Measurements from ENCODE around the gene ARL8B. TPM values are rescaled to one million over a fixed set of nuclear protein-coding genes. Genes with fewer than 3 reads are reported as not detected.

Gene ARL8B
- total and polyA plus RNA-seq, 4 donors = 20.2 to 36.2 (median 24.2) TPM

- 88% methylated on average over 2 of the region's 2 CpGs for WGBS
- TF ChIP-seq JUND (IDR thresholded peaks at IDR 0.05) (no peak), RAD21 (IDR thresholded peaks at IDR 0.05) (no peak), HNF4A (conservative IDR thresholded peaks at IDR 0.05) (no peak), YY1 (IDR thresholded peaks at IDR 0.05) (no peak), GABPA (IDR thresholded peaks at IDR 0.05 in 1 of 2, conservative IDR thresholded peaks at IDR 0.05 in 1 of 2) (no peak)
- TF ChIP-seq, protein P1, sequence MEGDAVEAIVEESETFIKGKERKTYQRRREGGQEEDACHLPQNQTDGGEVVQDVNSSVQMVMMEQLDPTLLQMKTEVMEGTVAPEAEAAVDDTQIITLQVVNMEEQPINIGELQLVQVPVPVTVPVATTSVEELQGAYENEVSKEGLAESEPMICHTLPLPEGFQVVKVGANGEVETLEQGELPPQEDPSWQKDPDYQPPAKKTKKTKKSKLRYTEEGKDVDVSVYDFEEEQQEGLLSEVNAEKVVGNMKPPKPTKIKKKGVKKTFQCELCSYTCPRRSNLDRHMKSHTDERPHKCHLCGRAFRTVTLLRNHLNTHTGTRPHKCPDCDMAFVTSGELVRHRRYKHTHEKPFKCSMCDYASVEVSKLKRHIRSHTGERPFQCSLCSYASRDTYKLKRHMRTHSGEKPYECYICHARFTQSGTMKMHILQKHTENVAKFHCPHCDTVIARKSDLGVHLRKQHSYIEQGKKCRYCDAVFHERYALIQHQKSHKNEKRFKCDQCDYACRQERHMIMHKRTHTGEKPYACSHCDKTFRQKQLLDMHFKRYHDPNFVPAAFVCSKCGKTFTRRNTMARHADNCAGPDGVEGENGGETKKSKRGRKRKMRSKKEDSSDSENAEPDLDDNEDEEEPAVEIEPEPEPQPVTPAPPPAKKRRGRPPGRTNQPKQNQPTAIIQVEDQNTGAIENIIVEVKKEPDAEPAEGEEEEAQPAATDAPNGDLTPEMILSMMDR (IDR thresholded peaks at IDR 0.05; ENCODE audit: low read depth, low read length, missing input control) = no peak
- TF ChIP-seq, protein P2, sequence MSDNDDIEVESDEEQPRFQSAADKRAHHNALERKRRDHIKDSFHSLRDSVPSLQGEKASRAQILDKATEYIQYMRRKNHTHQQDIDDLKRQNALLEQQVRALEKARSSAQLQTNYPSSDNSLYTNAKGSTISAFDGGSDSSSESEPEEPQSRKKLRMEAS (IDR thresholded peaks at IDR 0.05) = no peak
Measured at GRCh38 chr3:5202222-5202621, 80.1 kb downstream of the ARL8B start.

GRCh38 chr3:5205165-5205941 is 83.3 kb downstream of the ARL8B start:
- WGBS = 92% methylated on average over 7 of the region's 7 CpGs
- Histone ChIP-seq H3K27me3 (ENCODE audit: control insufficient read depth in 4 of 4, insufficient read depth in 4 of 4, low read length in 3 of 4) (no peaks in the 10 kb centered on the region), H3K4me1 (ENCODE audit: control insufficient read depth in 4 of 4, insufficient read depth in 4 of 4, low read length in 3 of 4) (no peaks in the 10 kb centered on the region), H3K4me3 (ENCODE audit: low read depth in 1 of 3, low read length in 3 of 3) (no peak overlapping the region), H3K9me3 (ENCODE audit: control insufficient read depth in 4 of 4, low read length in 3 of 4) (no peaks in the 10 kb centered on the region), H3K9ac (ENCODE audit: low read depth in 1 of 2, low read length in 2 of 2) (no peak overlapping the region), H3K27ac (ENCODE audit: low read depth in 1 of 2, low read length in 2 of 2) (no peak overlapping the region), H3K36me3 (ENCODE audit: control insufficient read depth in 4 of 4, insufficient read depth in 3 of 4, low read depth in 1 of 4, low read length in 3 of 4) (peaks cover 29 to 90% (median 85%) of the 10 kb centered on the region in 4 donors)
- no peak for TF ChIP-seq RAD21 (IDR thresholded peaks at IDR 0.05)
- TF ChIP-seq REST (IDR thresholded peaks at IDR 0.05) = no peak
- DNase-seq (ENCODE audit: low spot score) = no peak

More at GRCh38 chr3:5202222-5202621, 80.1 kb downstream of the ARL8B start:
- Histone ChIP-seq H3K9ac (ENCODE audit: low read depth in 1 of 2, low read length in 2 of 2) (no peak overlapping the region), H3K27ac (ENCODE audit: low read depth in 1 of 2, low read length in 2 of 2) (no peak overlapping the region), H3K36me3 (ENCODE audit: control insufficient read depth in 4 of 4, insufficient read depth in 3 of 4, low read depth in 1 of 4, low read length in 3 of 4) (peaks cover 17 to 70% (median 65%) of the 10 kb centered on the region in 4 donors), H3K4me3 (ENCODE audit: low read depth in 1 of 3, low read length in 3 of 3) (no peak overlapping the region), H3K4me1 (ENCODE audit: control insufficient read depth in 4 of 4, insufficient read depth in 4 of 4, low read length in 3 of 4) (peaks cover 1 to 4% (median 3%) of the 10 kb centered on the region in 4 donors), H3K9me3 (ENCODE audit: control insufficient read depth in 4 of 4, low read length in 3 of 4) (no peaks in the 10 kb centered on the region), H3K27me3 (ENCODE audit: control insufficient read depth in 4 of 4, insufficient read depth in 4 of 4, low read length in 3 of 4) (no peaks in the 10 kb centered on the region)
- DNase-seq (ENCODE audit: low spot score) = no peak

GRCh38 chr3:5210926-5211325 is 88.8 kb downstream of the ARL8B start:
- 87% methylated on average over 5 of the region's 5 CpGs for WGBS
- TF ChIP-seq, protein P2 (IDR thresholded peaks at IDR 0.05) = no peak
- TF ChIP-seq FOXA1 (IDR thresholded peaks at IDR 0.05) (no peak), HNF4A (conservative IDR thresholded peaks at IDR 0.05) (no peak), RAD21 (IDR thresholded peaks at IDR 0.05) (no peak), GABPA (IDR thresholded peaks at IDR 0.05 in 1 of 2, conservative IDR thresholded peaks at IDR 0.05 in 1 of 2) (no peak), SP1 (IDR thresholded peaks at IDR 0.05) (no peak), TAF1 (conservative IDR thresholded peaks at IDR 0.05) (no peak), REST (IDR thresholded peaks at IDR 0.05) (no peak), NR2F2 (IDR thresholded peaks at IDR 0.05) (no peak), JUND (IDR thresholded peaks at IDR 0.05) (no peak), FOXA2 (IDR thresholded peaks at IDR 0.05) (no peak), HNF4G (IDR thresholded peaks at IDR 0.05) (no peak)

More at GRCh38 chr3:5210926-5211325, 88.8 kb downstream of the ARL8B start:
- H3K27me3 ChIP-seq (ENCODE audit: control insufficient read depth in 4 of 4, insufficient read depth in 4 of 4, low read length in 3 of 4) = no peaks in the 10 kb centered on the region
- peaks cover 0 to 14% (median 2%) of the 10 kb centered on the region in 4 donors for H3K4me1 ChIP-seq (ENCODE audit: control insufficient read depth in 4 of 4, insufficient read depth in 4 of 4, low read length in 3 of 4)
- H3K9ac ChIP-seq (ENCODE audit: low read depth in 1 of 2, low read length in 2 of 2) = no peak overlapping the region
- peaks cover 24 to 94% (median 90%) of the 10 kb centered on the region in 4 donors for H3K36me3 ChIP-seq (ENCODE audit: control insufficient read depth in 4 of 4, insufficient read depth in 3 of 4, low read depth in 1 of 4, low read length in 3 of 4)
- no peak overlapping the region for H3K4me3 ChIP-seq (ENCODE audit: low read depth in 1 of 3, low read length in 3 of 3)
- no peak overlapping the region for H3K27ac ChIP-seq (ENCODE audit: low read depth in 1 of 2, low read length in 2 of 2)
- H3K9me3 ChIP-seq (ENCODE audit: control insufficient read depth in 4 of 4, low read length in 3 of 4) = no peaks in the 10 kb centered on the region
- no peak for DNase-seq (ENCODE audit: low spot score)

Measured in liver (tissue), 9 donors.